Lung microvascular endothelial cell (primary cell): ENCODE results near the gene WDR37. TPM values are rescaled to one million over a fixed set of nuclear protein-coding genes. Genes with fewer than 3 reads are reported as not detected.

Experiments
- DNase-seq, 2 donors: peaks; one replicate each; pipeline versions ENCODE4 v3.0.0 to v3.0.0-alpha.2; 2010; ENCODE audit warnings: low read depth in 2 of 2
- total RNA-seq: library from RNA; depleted of rRNA; stranded (reverse); fragments of >200 nt; gene quantifications from 2 replicates; pipeline ENCODE4 v1.2.1, GENCODE V29; 2014

WDR37 gene
- total RNA-seq, 1 donor from 2014 or later: 17.3 TPM

GRCh38 chr10:1127629-1128028 lies 71.4 kb downstream of the WDR37 start:
- no peak for DNase-seq

- no peak for DNase-seq
Observed at GRCh38 chr10:1128115-1128514, 71.9 kb downstream of the WDR37 start.

GRCh38 chr10:1128649-1129048 lies 72.5 kb downstream of the WDR37 start:
- DNase-seq: no peak

DNA sequence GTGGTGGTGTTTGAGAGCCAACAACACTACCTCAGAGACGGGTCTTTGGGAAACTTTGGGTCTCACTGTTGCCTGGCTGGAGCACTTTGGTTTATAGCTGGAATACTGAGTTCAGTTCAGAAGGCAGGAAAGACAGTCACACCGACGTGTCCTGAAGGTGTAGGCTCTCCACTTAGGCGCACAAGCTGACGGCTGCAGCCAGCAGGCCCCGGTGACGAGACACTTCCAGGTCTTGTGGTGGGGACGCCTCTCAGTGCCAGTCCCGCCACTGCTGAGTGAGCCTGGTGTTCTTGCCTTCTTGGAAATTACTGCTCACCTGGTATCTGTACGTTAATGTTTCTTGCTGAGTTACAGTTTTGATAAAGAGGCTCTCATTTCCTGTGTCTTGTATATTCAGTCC lies 74.0 kb downstream of the WDR37 start:
- DNase-seq: no peak

- no peak for DNase-seq
Observed at GRCh38 chr10:1130995-1131790, 75.0 kb downstream of the WDR37 start.

DNA sequence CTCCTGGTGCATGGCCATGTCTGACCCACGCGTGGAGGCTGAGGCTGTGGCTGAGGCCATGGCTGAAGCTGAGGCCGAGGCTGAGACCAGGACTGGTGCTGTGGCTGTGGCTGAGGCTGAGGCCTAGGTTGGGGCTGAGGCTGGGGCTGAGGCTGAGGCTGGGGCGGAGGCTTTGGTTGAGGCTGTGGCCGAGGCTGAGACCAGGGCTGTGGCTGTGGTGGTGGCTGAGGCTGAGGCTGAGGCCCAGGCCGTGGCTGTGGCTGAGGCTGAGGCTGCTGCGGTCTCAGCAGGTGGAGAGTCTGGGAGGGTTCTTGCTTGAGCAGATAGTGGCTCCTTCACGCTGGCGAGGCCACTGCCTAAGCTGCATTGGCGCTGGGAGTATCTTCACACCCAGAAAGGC lies 76.4 kb downstream of the WDR37 start:
- DNase-seq: no peak

GRCh38 chr10:1133495-1134045 lies 77.4 kb downstream of the WDR37 start:
- no peak for DNase-seq

DNA sequence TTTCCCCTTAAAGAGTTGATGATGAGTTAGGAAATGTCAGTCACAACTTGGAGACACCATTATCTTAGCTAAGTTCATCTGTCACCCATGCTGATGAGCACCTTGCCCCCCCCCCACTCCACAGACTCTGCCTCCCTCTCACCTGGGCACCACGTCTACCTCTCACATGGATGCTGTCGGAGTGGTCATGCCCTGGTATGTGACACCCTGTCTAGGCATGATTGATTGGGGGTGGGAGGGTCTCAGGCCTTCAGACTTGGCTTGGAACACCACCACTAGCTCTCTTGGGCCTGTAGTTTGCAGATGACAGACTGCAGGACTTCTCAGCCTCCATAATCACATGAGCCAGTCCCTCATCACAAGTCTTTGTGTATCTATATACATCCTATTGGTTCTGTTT lies 78.0 kb downstream of the WDR37 start:
- DNase-seq: no peak

- no peak for DNase-seq
Observed at GRCh38 chr10:1136268-1136667, 80.1 kb downstream of the WDR37 start.

GRCh38 chr10:1137499-1138163 lies 81.4 kb downstream of the WDR37 start:
- DNase-seq: no peak

DNA sequence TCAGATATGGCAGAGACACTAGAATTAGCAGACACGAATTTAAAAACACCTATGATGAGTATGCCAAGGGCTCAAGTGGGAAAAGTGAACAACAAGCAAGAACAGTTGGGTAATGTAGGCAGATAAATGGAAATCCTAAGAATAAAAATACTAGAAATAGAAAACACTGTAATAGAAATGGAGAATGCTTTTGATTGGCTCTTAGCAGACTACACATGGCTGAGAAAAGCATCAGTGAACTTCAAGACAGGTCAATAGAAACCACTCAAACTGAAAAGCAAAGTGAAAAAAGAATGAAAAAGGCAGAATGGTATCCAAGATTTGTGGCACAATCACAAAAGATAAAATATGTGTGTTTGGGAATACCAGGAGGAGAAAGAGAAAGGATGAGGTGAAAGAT lies 82.3 kb downstream of the WDR37 start:
- no peak for DNase-seq

GRCh38 chr10:1141261-1141660 lies 85.1 kb downstream of the WDR37 start:
- no peak for DNase-seq

- no peak for DNase-seq
Observed at GRCh38 chr10:1141701-1142100, 85.5 kb downstream of the WDR37 start.

DNA sequence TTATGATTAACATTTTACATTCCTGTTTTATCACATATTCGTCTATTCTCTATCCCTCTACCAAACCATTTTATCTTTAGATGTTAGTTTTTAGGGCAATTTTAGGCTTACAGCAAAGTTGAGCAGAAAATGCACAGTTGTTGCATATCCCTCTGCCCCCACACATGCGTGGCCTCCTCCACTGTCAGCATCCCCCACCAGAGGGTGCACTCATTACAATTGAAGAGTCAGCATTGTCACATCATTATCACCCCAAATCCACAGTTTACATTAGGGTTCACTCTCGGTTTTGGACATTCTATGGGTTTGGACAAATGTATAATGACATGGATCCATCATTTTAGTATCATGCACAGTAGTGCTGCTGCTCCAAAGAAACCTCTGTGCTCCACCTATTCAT lies 86.4 kb downstream of the WDR37 start:
- peak in 1 of 2 donors; percentile 11 for DNase-seq

- no peak for DNase-seq
Observed at GRCh38 chr10:1147810-1148209, 91.6 kb downstream of the WDR37 start.

DNA sequence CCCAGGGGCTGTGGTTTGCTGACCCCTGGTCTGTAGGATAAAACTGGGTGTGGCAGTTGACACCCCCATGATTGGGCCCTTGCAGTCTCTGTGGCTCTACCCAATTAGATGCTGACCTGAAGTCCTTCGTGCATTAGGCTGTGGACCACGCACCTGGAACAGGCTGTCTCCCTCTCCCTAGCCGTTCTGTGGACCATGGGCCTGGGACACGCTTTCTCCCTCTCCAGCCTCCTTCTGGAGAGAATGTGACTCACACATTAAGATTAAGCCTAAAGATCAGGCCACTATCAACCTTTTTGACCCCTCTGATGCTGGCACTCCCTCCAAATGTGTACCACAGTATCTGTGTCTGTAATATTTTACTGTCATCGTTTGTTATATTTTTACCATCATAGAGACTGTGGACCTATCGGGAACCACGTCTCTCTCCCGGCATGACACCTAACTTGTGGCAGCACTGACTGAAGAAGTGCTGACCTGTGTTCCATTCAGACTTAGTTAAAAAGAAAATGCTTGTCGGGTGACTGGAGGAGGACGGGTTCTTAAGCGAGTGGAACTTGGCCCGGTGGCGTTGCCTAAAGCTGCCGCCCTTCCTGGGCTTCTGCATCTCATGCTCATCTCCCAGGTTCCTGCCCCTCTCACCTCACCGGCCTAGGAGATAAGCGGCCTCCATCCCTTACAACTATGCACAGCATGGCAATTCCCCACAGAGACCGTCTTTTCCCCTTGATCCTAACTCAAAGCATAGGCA lies 92.8 kb downstream of the WDR37 start:
- no peak for DNase-seq

DNA sequence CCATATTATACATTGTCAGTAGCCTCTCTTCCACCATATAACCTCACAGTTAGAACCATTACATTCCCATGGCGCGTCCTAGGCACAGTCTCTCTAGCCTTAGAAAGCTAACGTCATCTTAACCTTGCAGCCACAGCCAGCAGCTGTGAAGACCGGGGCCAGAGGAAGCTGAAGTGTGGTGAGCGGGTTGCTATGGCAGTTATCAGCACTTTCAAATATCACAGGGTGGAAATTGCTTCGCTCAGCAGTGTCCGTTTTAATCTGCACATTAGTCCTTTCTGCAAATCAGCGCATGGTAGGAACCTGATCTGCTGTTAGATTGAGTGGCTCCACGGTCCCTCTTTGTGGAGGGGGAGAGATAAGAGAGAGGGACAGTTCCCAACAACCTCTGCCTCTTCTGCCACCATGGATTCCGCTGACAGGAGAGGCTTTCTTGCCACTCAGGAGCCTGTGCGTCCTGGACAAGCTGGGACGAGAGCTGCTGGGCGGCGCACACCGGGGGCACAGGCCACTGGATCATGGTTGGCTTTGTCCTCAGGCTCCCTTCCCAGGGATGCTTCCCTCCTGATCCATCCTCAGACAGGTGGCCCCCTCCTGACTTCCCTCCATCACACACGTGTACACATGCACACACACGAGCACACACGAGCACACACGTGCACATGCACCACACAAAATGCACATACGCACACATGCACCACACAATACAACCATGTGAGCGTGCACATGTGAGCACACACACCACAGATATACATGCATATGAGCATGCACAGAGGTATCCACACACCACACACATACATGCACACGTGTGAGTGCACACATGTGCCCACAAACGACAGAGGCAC lies 93.8 kb downstream of the WDR37 start:
- peak; percentile 40 to 76 for DNase-seq

DNA sequence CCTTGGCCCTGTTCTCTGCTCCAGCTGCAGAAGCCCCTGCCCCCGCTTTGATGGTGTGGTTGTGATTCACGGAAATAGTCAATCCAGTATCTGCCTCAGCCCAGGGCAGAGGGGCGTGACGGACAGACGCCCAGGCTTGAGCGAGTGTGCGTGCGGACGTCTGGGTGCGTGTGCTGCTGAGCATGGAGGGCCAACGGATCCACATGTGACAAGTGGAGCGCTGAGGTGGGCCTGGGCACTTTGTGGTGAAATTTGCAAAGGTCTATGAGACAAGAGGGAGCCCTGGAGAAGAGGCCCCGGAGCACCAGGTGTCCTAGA lies 94.4 kb downstream of the WDR37 start:
- no peak for DNase-seq

DNA sequence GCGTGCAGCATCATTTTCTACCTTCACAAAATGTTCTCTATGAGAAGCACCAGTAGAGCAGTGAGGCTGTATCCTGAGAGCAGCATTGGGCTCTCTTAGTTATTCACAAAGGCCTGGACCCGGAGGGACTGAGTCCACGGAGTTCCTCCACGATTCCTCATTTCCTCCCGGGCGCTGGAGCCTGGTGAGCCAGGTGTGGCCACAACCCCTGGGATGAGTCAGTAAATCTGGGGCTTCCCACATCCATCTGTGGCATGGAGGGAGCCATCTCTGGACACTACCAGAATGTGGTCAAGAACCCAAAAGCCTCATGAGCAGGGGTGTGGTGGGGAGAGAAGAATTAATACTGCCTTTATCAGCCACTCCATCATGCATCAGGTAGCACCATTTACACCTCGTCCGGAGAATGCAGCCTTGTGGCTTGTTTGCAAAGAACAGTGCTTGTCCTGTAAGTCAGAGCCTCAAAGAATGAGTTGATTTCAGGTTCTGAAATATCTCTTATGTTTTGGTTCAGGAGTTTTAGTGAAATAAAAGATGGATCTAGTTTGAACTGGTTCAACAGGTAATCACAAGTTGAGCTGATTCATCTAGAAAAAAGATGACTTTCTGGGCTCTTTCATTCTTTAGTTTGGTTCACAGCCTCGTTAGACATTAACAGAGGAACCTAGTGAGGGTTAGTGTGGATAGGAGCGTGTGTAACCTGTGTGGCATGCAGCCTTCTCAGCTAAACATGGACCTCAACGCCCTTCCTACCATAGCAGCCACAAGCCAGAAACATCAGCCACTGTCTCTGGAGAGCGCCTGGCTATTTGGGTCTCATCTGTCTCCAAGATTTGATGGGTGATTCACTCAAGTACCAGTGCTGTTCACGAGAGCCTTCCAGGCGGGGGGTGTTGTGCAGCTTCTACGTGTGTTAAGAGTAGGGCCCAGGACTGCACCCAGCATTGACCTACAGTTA lies 95.2 kb downstream of the WDR37 start:
- DNase-seq: peak in 1 of 2 donors; percentile 64
